ENCODE data around the gene AUTS2. TPM values are rescaled to one million over a fixed set of nuclear protein-coding genes. Genes with fewer than 3 reads are reported as not detected.

Gene AUTS2
- total and polyA plus RNA-seq, 2 of the 8 experiments (the other 6 are each of a cell fraction or from before 2014, with no cell fraction given), result 25.9 to 101 TPM

DNA sequence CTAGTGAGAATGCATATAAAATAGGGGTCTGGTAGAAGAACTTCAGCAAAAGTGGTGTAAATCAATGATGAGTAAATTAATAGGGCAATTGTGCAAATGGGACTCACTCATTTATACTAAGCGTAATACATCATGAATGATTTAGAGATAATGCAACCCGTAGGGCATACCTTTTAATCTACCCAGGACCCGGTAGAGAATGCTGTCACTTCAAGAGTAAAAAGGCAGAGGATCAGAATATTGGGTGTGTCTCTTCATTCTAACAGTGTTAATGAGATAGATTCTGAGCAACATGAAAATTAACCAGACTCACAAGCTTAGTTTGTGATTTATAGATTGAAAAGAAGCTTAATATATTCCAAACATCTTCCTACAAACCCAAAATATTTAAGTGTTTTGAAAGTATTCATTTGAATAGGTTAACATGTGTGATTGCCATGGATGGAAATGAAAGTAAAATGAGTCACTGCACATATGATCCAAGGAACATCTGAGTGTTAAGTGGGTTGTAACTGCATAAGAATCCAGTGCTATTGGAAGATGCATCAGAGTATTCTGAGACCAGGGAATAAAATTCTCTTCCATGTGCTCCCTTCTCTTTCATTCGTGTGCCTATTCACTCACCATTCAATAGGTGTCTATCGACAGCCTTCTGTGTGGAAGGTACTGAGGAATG, 690.6 kb downstream of the AUTS2 start:
- Histone ChIP-seq H3K36me3 (ENCODE audit: control insufficient read depth in 2 of 4, insufficient read depth in 4 of 4, low read length in 3 of 4) (no peaks in the 10 kb centered on the region), H3K4ac (replicated peaks; ENCODE audit: insufficient read length, low read depth, low read length) (no peak overlapping the region), H3K4me1 (replicated peaks in 1 of 4; ENCODE audit: control insufficient read depth in 3 of 4, insufficient read depth in 4 of 4, low read length in 3 of 4) (no peaks in the 10 kb centered on the region), H3K79me1 (ENCODE audit: low read depth, low read length) (no peaks in the 10 kb centered on the region), H4K91ac (replicated peaks; ENCODE audit: insufficient read length, low read length) (no peak overlapping the region), H3K27me3 (replicated peaks in 1 of 4; ENCODE audit: control insufficient read depth in 3 of 4, extremely low read depth in 1 of 4, insufficient read depth in 3 of 4, low read length in 3 of 4) (no peaks in the 10 kb centered on the region), H2BK120ac (replicated peaks; ENCODE audit: low read depth, low read length) (no peak overlapping the region), H3K23me2 (ENCODE audit: low read depth, low read length) (no peaks in the 10 kb centered on the region), H3K9me3 (ENCODE audit: insufficient read depth in 2 of 2, low read depth in 1 of 2, low read length in 1 of 2) (no peaks in the 10 kb centered on the region), H4K8ac (ENCODE audit: extremely low read depth, insufficient read depth, low read length) (no peak overlapping the region), H3K79me2 (ENCODE audit: control insufficient read depth in 1 of 2, insufficient read depth in 2 of 2, low read length in 2 of 2) (no peaks in the 10 kb centered on the region), H3K23ac (ENCODE audit: insufficient read length) (no peak overlapping the region), H3K9ac (replicated peaks in 1 of 4; ENCODE audit: extremely low read depth in 1 of 4, low read depth in 3 of 4, low read length in 3 of 4) (no peak overlapping the region), H2BK20ac (ENCODE audit: low read length) (no peak overlapping the region), H3K14ac (ENCODE audit: insufficient read length) (no peak overlapping the region), H3K4me3 (ENCODE audit: extremely low read depth in 1 of 4, insufficient read depth in 2 of 4, low read depth in 3 of 4, low read length in 4 of 4) (no peak overlapping the region), H3K4me2 (ENCODE audit: insufficient read depth in 1 of 2, low read depth in 2 of 2, low read length in 2 of 2) (no peak overlapping the region), H2AFZ (ENCODE audit: low read length) (no peak overlapping the region), H4K5ac (ENCODE audit: insufficient read length, low read depth, low read length) (no peak overlapping the region), H3K56ac (replicated peaks; ENCODE audit: insufficient read length, low read depth, low read length) (no peak overlapping the region), H3K27ac (ENCODE audit: low read depth, low read length) (no peak overlapping the region), H2BK12ac (ENCODE audit: low read depth, low read length) (no peak overlapping the region), H4K20me1 (replicated peaks in 1 of 2; ENCODE audit: control insufficient read depth in 1 of 2, insufficient read depth in 2 of 2, low read length in 2 of 2) (no peaks in the 10 kb centered on the region), H2AK5ac (ENCODE audit: low read depth, low read length) (no peak overlapping the region), H3K18ac (ENCODE audit: extremely low read depth, low read length) (no peak overlapping the region), H2BK5ac (ENCODE audit: low read depth, low read length) (no peak overlapping the region), H2BK15ac (ENCODE audit: low read length) (no peak overlapping the region)
- no peak for FAIRE-seq
- 88% methylated on average over 5 of the region's 5 CpGs; no CpG with 5 or more reads in 1 of the 2 experiments for WGBS, 2 experiments (ENCODE audit: extremely low coverage in 1 of 2, insufficient coverage in 1 of 2, insufficient read length in 1 of 2, insufficient replicate concordance in 2 of 2, low coverage in 1 of 2, low lambda C conversion rate in 2 of 2, missing lambda C conversion rate in 1 of 2)
- CTCF ChIA-PET (ENCODE audit: partially characterized antibody), result no interaction called here
- DNase-seq (ENCODE audit: low read depth in 1 of 2, low spot score in 2 of 2), result no peak
- TF ChIP-seq ATF2 (IDR thresholded peaks at IDR 0.05; ENCODE audit: low read length), result no peak
- no peak for TF ChIP-seq YY1 (IDR thresholded peaks at IDR 0.05; ENCODE audit: low read depth, low read length)
- no peak for TF ChIP-seq SP1 (IDR thresholded peaks at IDR 0.05; ENCODE audit: low read depth, low read length)
- no peak for TF ChIP-seq RAD21 (IDR thresholded peaks at IDR 0.05 in 1 of 2, conservative IDR thresholded peaks at IDR 0.05 in 1 of 2; ENCODE audit: low read depth in 2 of 2, low read length in 2 of 2)
- TF ChIP-seq RXRA (IDR thresholded peaks at IDR 0.05; ENCODE audit: insufficient read depth, low read depth, low read length), result no peak
- no peak for TF ChIP-seq POLR2AphosphoS5 (IDR thresholded peaks at IDR 0.05; ENCODE audit: low read depth, low read length)
- no peak for TF ChIP-seq MAX (IDR thresholded peaks at IDR 0.05)
- no peak for TF ChIP-seq CBX5 (IDR thresholded peaks at IDR 0.05; ENCODE audit: low read depth, low read length)
- POLR2A ChIA-PET (ENCODE audit: partially characterized antibody), result no interaction called here
